Stimulated activated CD8-positive, alpha-beta memory T cell treated with anti-CD3 and anti-CD28 coated beads, Interleukin-7, amount 100 ng/mL, for 24 hours (primary cell): ENCODE measurements around the gene TBC1D7.
A peak's percentile ranks its signal among the peaks of the same experiment; 100 is the strongest.

Experiments
- DNase-seq: peaks from one replicate; pipeline ENCODE4 v3.0.0-alpha.2; 2020; ENCODE audit warnings: low read depth

Gene TBC1D7

GRCh38 chr6:13328076-13328874, at the start of gene TBC1D7:
TBC1D7 (minus strand) TSS chr6:13328537; CDS start chr6:13326898, 1,639 bp downstream.
- peak; percentile 85 for DNase-seq

- DNase-seq = no peak
Observed at GRCh38 chr6:13377054-13377758, 48.9 kb upstream of the TBC1D7 start.

GRCh38 chr6:13375360-13375878, 47.1 kb upstream of the TBC1D7 start:
- no peak for DNase-seq

GRCh38 chr6:13373919-13374318, 45.6 kb upstream of the TBC1D7 start:
- no peak for DNase-seq

GRCh38 chr6:13373488-13373886, 45.1 kb upstream of the TBC1D7 start:
- no peak for DNase-seq

GRCh38 chr6:13372688-13373487, 44.6 kb upstream of the TBC1D7 start:
- no peak for DNase-seq

- no peak for DNase-seq
Observed at GRCh38 chr6:13372076-13372475, 43.7 kb upstream of the TBC1D7 start.

- no peak for DNase-seq
Observed at GRCh38 chr6:13371421-13372072, 43.2 kb upstream of the TBC1D7 start.

- DNase-seq = no peak
Observed at GRCh38 chr6:13370623-13371022, 42.3 kb upstream of the TBC1D7 start.

GRCh38 chr6:13369591-13369990, 41.3 kb upstream of the TBC1D7 start:
- no peak for DNase-seq

- no peak for DNase-seq
Observed at GRCh38 chr6:13368731-13369115, 40.4 kb upstream of the TBC1D7 start.

- DNase-seq = no peak
Observed at GRCh38 chr6:13368079-13368730, 39.9 kb upstream of the TBC1D7 start.

GRCh38 chr6:13367396-13367795, 39.1 kb upstream of the TBC1D7 start:
- no peak for DNase-seq

- DNase-seq = no peak
Observed at GRCh38 chr6:13365320-13365719, 37.0 kb upstream of the TBC1D7 start.

- no peak for DNase-seq
Observed at GRCh38 chr6:13364842-13365241, 36.5 kb upstream of the TBC1D7 start.

- DNase-seq = no peak
Observed at GRCh38 chr6:13362412-13362811, 34.1 kb upstream of the TBC1D7 start.

- DNase-seq = no peak
Observed at GRCh38 chr6:13360671-13361540, 32.6 kb upstream of the TBC1D7 start.

GRCh38 chr6:13359287-13359686, 30.9 kb upstream of the TBC1D7 start:
- no peak for DNase-seq

GRCh38 chr6:13358511-13358910, 30.2 kb upstream of the TBC1D7 start:
- DNase-seq = no peak

GRCh38 chr6:13357551-13358075, 29.3 kb upstream of the TBC1D7 start:
- no peak for DNase-seq
